Loucy (cell line): ENCODE data around the gene BCAM.

Experiments used
- EZH2phosphoT487 ChIP-seq: fragments of 200-600 bp; IDR thresholded peaks from 2 replicates; pipeline ENCODE4 v1.6.1; 2018; ENCODE audit warnings: antibody characterized with exemption, mild to moderate bottlenecking, moderate library complexity, borderline replicate concordance
- TF ChIP-seq, protein P1 (sequence below): fragments of 200-600 bp; sonication (generic); conservative IDR thresholded peaks from 2 replicates; pipeline ENCODE4 v1.5.1; 2014; ENCODE audit warnings: mild to moderate bottlenecking, antibody characterized with exemption, low read length

- TF ChIP-seq, protein P1, sequence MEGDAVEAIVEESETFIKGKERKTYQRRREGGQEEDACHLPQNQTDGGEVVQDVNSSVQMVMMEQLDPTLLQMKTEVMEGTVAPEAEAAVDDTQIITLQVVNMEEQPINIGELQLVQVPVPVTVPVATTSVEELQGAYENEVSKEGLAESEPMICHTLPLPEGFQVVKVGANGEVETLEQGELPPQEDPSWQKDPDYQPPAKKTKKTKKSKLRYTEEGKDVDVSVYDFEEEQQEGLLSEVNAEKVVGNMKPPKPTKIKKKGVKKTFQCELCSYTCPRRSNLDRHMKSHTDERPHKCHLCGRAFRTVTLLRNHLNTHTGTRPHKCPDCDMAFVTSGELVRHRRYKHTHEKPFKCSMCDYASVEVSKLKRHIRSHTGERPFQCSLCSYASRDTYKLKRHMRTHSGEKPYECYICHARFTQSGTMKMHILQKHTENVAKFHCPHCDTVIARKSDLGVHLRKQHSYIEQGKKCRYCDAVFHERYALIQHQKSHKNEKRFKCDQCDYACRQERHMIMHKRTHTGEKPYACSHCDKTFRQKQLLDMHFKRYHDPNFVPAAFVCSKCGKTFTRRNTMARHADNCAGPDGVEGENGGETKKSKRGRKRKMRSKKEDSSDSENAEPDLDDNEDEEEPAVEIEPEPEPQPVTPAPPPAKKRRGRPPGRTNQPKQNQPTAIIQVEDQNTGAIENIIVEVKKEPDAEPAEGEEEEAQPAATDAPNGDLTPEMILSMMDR, result no peak
- TF ChIP-seq EZH2phosphoT487, result no peak
Observed at GRCh38 chr19:44794610-44795009, 14.3 kb upstream of the BCAM start.
